ENCODE results near the gene CCDC78. TPM values are rescaled to one million over a fixed set of nuclear protein-coding genes. Genes with fewer than 3 reads are reported as not detected.

The CCDC78 gene
- total RNA-seq, 1 experiment from 2014 or later: 0.25 TPM

- peak; percentile 49 for DNase-seq (ENCODE audit: low read depth)
These were observed 47.1 kb downstream of the CCDC78 start for GRCh38 chr16:678858-679813.

DNA sequence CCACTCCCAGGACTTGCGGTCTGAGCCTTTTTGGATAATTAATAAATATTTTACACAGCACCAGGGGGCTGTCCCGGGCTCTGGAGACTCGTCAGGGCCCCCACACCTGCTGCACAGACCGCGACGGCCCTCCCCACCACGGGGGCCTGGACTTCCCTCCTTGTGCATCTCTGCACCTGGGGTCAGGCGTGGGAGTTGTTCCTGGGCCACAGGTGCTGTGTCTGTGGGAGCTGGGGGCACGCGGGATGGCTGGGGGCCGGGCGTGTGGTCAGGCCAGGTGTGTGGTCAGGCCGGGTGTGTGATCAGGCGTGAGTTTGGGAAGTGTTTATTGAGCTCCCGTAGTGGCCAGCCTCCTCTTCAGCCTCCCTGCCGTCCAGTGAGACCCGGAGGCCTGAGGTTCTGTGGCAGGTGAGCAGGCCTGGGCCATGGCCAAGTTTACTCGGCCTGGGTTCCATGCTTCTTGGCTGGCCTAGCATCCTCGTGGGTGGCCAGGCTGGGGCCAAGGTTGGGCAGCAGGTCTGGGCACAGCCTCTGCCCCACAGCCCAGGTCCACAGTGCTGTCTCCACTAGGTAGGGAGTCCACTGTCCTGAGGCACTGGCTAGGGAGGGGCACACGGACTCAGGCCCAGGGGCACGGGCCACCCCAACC lies 47.9 kb downstream of the CCDC78 start:
- DNase-seq (ENCODE audit: low read depth): no peak

GRCh38 chr16:677316-678190 lies 48.7 kb downstream of the CCDC78 start:
- no peak for DNase-seq (ENCODE audit: low read depth)

DNA sequence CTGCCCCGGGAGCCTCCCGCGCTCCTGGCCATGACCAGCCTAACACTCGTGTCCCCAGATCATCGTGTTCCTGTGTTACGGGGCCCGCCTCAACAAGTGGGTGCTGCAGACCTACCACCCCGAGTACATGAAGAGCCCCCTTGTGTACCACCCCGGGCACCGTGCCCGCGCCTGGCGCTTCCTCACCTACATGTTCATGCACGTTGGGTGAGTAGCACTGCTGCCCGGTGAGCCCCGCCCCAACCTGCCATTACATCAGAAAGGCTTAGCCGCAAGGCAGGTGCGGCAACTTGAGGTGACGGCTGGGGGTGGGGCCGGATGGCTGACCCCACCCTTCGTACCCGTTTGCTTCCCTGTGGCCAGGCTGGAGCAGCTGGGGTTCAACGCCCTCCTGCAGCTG lies 49.3 kb downstream of the CCDC78 start:
- no peak for DNase-seq (ENCODE audit: low read depth)

DNA sequence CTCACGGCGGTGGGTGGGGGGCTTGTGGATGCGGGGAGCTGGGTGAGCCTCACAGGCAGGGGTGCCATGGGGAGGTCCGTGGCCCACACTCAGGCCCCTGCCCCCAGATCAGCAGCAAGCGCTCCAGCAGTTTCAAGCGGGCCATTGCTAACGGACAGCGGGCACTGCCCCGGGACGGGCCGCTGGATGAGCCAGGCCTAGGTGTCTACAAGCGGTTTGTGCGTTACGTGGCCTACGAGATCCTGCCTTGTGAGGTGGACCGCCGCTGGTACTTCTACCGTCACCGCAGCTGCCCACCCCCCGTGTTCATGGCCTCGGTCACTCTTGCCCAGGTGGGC lies 49.7 kb downstream of the CCDC78 start:
- no peak for DNase-seq (ENCODE audit: low read depth)

DNA sequence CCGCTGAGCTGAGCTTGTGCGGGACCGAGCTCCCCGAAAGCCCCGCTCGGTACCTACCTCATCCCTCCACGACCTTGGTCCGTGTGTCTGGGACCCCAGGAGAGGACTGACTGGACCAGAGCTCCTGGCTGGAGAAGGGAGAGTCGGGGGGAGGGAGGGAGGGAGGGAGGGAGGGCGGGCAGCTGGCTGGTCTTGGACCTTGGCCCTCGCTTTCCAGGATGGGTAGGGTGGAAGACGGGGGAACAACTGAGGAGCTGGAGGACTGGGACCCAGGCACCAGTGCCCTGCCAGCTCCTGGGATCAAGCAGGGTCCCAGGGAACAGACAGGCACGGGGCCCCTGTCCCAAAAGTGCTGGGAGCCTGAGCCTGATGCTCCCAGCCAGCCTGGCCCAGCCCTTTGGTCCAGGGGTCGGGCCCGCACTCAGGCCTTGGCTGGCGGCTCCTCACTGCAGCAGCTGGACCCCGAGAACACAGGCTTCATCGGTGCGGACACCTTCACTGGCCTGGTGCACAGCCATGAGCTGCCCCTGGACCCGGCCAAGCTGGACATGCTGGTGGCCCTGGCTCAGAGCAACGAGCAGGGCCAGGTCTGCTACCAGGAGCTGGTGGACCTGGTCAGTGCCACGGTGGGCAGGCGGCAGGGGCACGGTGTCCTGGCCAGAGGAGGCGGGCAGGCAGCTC lies 50.2 kb downstream of the CCDC78 start:
- DNase-seq (ENCODE audit: low read depth): no peak

GRCh38 chr16:674968-675883 lies 51.0 kb downstream of the CCDC78 start, which contains the start of gene RHBDL1:
TSS of gene RHBDL1 (plus strand) at chr16:675671. CDS start at chr16:675791, 120 bp downstream.
- no peak for DNase-seq (ENCODE audit: low read depth)

GRCh38 chr16:674214-674881 lies 51.9 kb downstream of the CCDC78 start:
- DNase-seq (ENCODE audit: low read depth): no peak

GRCh38 chr16:673399-673991 lies 52.7 kb downstream of the CCDC78 start:
- DNase-seq (ENCODE audit: low read depth): no peak

GRCh38 chr16:672851-673250 lies 53.4 kb downstream of the CCDC78 start:
- DNase-seq (ENCODE audit: low read depth): no peak

Other genes with a start within 250 kb of the CCDC78 start
- 23.2 and 36.7 TPM in 2 replicates for gene CAPN15, start 198.7 kb downstream of the CCDC78 start, total RNA-seq (2014; rRNA removed; shearing (Covaris generic))
- not detected in 2 replicates for gene PRR35, start 166.0 kb downstream of the CCDC78 start, total RNA-seq (2014; rRNA removed; shearing (Covaris generic))
- gene NHLRC4, start 159.4 kb downstream of the CCDC78 start, total RNA-seq (2014; rRNA removed; shearing (Covaris generic)): 0.12 TPM in 1 of 2 replicates, not detected in the other
- gene PIGQ, start 156.5 kb downstream of the CCDC78 start, total RNA-seq (2014; rRNA removed; shearing (Covaris generic)): 35.9 and 43.8 TPM in 2 replicates
- gene RAB40C, start 136.4 kb downstream of the CCDC78 start, total RNA-seq (2014; rRNA removed; shearing (Covaris generic)): 15.2 and 16.8 TPM in 2 replicates
- 0.62 and 2.9 TPM in 2 replicates for gene WFIKKN1, start 95.5 kb downstream of the CCDC78 start, total RNA-seq (2014; rRNA removed; shearing (Covaris generic))
- gene METTL26, start 90.1 kb downstream of the CCDC78 start, total RNA-seq (2014; rRNA removed; shearing (Covaris generic)): 150 and 177 TPM in 2 replicates
- gene MCRIP2, start 84.6 kb downstream of the CCDC78 start, total RNA-seq (2014; rRNA removed; shearing (Covaris generic)): 8.5 and 20.9 TPM in 2 replicates
- gene WDR90, start 77.1 kb downstream of the CCDC78 start, total RNA-seq (2014; rRNA removed; shearing (Covaris generic)): 15.8 and 16.1 TPM in 2 replicates
- gene RHOT2, start 58.3 kb downstream of the CCDC78 start, total RNA-seq (2014; rRNA removed; shearing (Covaris generic)): 25.7 and 38.5 TPM in 2 replicates
- gene RHBDL1, start 50.8 kb downstream of the CCDC78 start, total RNA-seq (2014; rRNA removed; shearing (Covaris generic)): 0.15 TPM in 1 of 2 replicates, not detected in the other
- 133 and 153 TPM in 2 replicates for gene STUB1, start 46.0 kb downstream of the CCDC78 start, total RNA-seq (2014; rRNA removed; shearing (Covaris generic))
- gene JMJD8, start 42.1 kb downstream of the CCDC78 start, total RNA-seq (2014; rRNA removed; shearing (Covaris generic)): 57.8 and 68.5 TPM in 2 replicates
- 3.4 and 9.0 TPM in 2 replicates for gene WDR24, start 36.0 kb downstream of the CCDC78 start, total RNA-seq (2014; rRNA removed; shearing (Covaris generic))
- gene FBXL16, start 20.6 kb downstream of the CCDC78 start, total RNA-seq (2014; rRNA removed; shearing (Covaris generic)): 8.1 and 12.0 TPM in 2 replicates
- gene METRN, start 11.3 kb downstream of the CCDC78 start, total RNA-seq (2014; rRNA removed; shearing (Covaris generic)): 96.4 and 142 TPM in 2 replicates
- gene ANTKMT, start 5.3 kb downstream of the CCDC78 start, total RNA-seq (2014; rRNA removed; shearing (Covaris generic)): 11.0 and 30.4 TPM in 2 replicates
- gene HAGHL, start 663 bp upstream of the CCDC78 start, total RNA-seq (2014; rRNA removed; shearing (Covaris generic)): 3.6 and 4.9 TPM in 2 replicates
- 24.0 and 27.1 TPM in 2 replicates for gene CIAO3, start 14.6 kb upstream of the CCDC78 start, total RNA-seq (2014; rRNA removed; shearing (Covaris generic))
- gene MSLN, start 34.3 kb upstream of the CCDC78 start, total RNA-seq (2014; rRNA removed; shearing (Covaris generic)): 1.7 and 2.1 TPM in 2 replicates
- gene RPUSD1, start 61.9 kb upstream of the CCDC78 start, total RNA-seq (2014; rRNA removed; shearing (Covaris generic)): 19.5 and 47.7 TPM in 2 replicates
- 10.2 and 20.7 TPM in 2 replicates for gene CHTF18, start 62.2 kb upstream of the CCDC78 start, total RNA-seq (2014; rRNA removed; shearing (Covaris generic))
- not detected in 2 replicates for gene GNG13, start 74.3 kb upstream of the CCDC78 start, total RNA-seq (2014; rRNA removed; shearing (Covaris generic))
- gene LMF1, start 244.5 kb upstream of the CCDC78 start, total RNA-seq (2014; rRNA removed; shearing (Covaris generic)): 2.4 and 2.8 TPM in 2 replicates